Measurements from ENCODE around the gene LENG8. TPM values are rescaled to one million over a fixed set of nuclear protein-coding genes. Genes with fewer than 3 reads are reported as not detected.

LENG8 gene
- total and polyA plus RNA-seq, 2 of the 13 experiments (the other 11 are each of a cell fraction or from before 2014, with no cell fraction given), result 14.3 to 41.9 TPM

DNA sequence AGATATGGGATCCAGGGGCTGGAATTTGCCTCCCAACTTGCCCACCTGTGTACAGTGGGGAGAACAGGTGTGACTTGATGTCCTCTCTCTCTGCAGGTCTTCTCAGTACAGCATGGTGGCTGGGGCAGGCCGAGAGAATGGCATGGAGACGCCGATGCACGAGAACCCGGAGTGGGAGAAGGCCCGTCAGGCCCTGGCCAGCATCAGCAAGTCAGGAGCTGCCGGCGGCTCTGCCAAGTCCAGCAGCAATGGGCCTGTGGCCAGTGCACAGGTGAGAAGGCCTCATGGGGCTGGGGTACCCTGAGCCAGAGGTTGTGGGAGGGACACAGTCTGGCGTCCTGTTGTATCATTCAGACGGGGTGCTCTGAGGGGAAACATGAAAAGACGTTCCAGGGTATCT lies 3.0 kb downstream of the LENG8 start:
- Histone ChIP-seq H3K4me3 (replicated peaks in 1 of 3; ENCODE audit: insufficient read depth in 1 of 3, low read depth in 2 of 3, low read length in 3 of 3) (no peak overlapping the region), H4K20me1 (ENCODE audit: insufficient read depth, low read length) (peaks cover 30% of the 10 kb centered on the region; the same call in 1 of the 2 replicates), H2AFZ (ENCODE audit: low read length) (no peak overlapping the region), H3K4me1 (ENCODE audit: insufficient read depth, low read length) (peaks cover 25% of the 10 kb centered on the region), H3K79me2 (ENCODE audit: insufficient read depth, low read length) (peaks cover 49% of the 10 kb centered on the region), H3K9me3 (ENCODE audit: low read length) (no peaks in the 10 kb centered on the region), H3K27me3 (ENCODE audit: control insufficient read depth in 1 of 2, insufficient read depth in 2 of 2, low read length in 2 of 2) (no peaks in the 10 kb centered on the region; a peak in 2 of 5 replicates), H3K27ac (ENCODE audit: extremely low read length, insufficient read depth, low read length) (no peak overlapping the region), H3K9ac (ENCODE audit: insufficient read depth, low read depth, low read length) (no peak overlapping the region; the same call in 1 of the 2 replicates), H3K36me3 (replicated peaks in 1 of 2; ENCODE audit: control insufficient read depth in 1 of 2, insufficient read depth in 2 of 2, low read length in 2 of 2) (peaks cover 35 to 60% of the 10 kb centered on the region in 2 experiments), H3K4me2 (ENCODE audit: low read depth, low read length) (no peak overlapping the region)
- intact Hi-C loops (cut with micrococcal nuclease; ENCODE audit: unreplicated experiment) (no loop called here), in situ Hi-C loops (cut with HindIII; ENCODE audit: extremely low pct_ligation_motif_present, low pct_unique_long_range_greater_than_20kb) (no loop called here)
- no peak for FAIRE-seq
- no peak for ATAC-seq
- BruUV-seq (replicated peaks), result no TSS peak
- DNase-seq (ENCODE audit: low spot score), result no peak
- POLR2A ChIA-PET, result interaction anchor here (2.4 kb wide), 1 partner anchor 11 kb away, joined by 12 read pairs; the partner anchor contains the start of gene LENG9
- no peak for TF ChIP-seq SCMH1 (CRISPR knock-in tag; IDR thresholded peaks at IDR 0.05; ENCODE audit: borderline replicate concordance)
- no peak for TF ChIP-seq ZNF468 (CRISPR knock-in tag; IDR thresholded peaks at IDR 0.05)
- TF ChIP-seq, protein P1, sequence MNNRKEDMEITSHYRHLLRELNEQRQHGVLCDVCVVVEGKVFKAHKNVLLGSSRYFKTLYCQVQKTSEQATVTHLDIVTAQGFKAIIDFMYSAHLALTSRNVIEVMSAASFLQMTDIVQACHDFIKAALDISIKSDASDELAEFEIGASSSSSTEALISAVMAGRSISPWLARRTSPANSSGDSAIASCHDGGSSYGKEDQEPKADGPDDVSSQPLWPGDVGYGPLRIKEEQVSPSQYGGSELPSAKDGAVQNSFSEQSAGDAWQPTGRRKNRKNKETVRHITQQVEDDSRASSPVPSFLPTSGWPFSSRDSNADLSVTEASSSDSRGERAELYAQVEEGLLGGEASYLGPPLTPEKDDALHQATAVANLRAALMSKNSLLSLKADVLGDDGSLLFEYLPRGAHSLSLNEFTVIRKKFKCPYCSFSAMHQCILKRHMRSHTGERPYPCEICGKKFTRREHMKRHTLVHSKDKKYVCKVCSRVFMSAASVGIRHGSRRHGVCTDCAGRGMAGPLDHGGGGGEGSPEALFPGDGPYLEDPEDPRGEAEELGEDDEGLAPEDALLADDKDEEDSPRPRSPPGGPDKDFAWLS (CRISPR knock-in tag; IDR thresholded peaks at IDR 0.05; ENCODE audit: borderline replicate concordance), result no peak
- 0 out of 2 replicates have a peak, but pooled peaks have one; percentile 37 for TF ChIP-seq RBFOX2 (IDR thresholded peaks at IDR 0.05; ENCODE audit: low read depth, low read length)
- CTCF ChIA-PET (ENCODE audit: low intra/inter-chr PET ratio, low total read pairs), result no interaction called here
- 95% methylated on average over 3 of the region's 11 CpGs for WGBS (ENCODE audit: low lambda C conversion rate)

DNA sequence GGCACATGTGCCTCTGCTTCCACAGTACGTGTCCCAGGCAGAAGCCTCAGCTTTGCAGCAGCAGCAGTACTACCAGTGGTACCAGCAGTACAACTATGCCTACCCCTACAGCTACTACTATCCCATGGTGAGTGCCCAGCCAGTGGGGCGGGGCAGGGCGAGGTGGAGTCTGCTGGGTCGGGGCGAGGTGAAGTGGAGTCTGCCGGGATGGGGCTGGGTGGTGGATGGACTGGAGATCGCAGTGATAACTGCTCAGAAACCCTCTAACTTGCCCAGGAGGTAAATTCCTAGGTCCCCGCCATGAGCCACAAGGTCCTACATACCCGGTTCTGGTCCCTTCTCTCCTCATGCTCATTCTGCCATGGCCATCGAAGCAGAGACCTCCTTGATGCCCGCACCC lies 3.6 kb downstream of the LENG8 start:
- POLR2A ChIA-PET, result interaction anchor here (2.9 kb wide), 1 partner anchor 10 kb away, joined by 26 read pairs; the partner anchor contains the start of gene LENG9
- no peak for ATAC-seq
- Histone ChIP-seq H4K20me1 (ENCODE audit: insufficient read depth, low read length) (peaks cover 30% of the 10 kb centered on the region; the same call in 1 of the 2 replicates), H3K27ac (ENCODE audit: extremely low read length, insufficient read depth, low read length) (no peak overlapping the region), H2AFZ (ENCODE audit: low read length) (no peak overlapping the region), H3K27me3 (ENCODE audit: control insufficient read depth in 1 of 2, insufficient read depth in 2 of 2, low read length in 2 of 2) (no peaks in the 10 kb centered on the region; a peak in 2 of 5 replicates), H3K9ac (ENCODE audit: insufficient read depth, low read depth, low read length) (no peak overlapping the region), H3K9me3 (ENCODE audit: low read length) (no peaks in the 10 kb centered on the region), H3K4me2 (ENCODE audit: low read depth, low read length) (no peak overlapping the region), H3K36me3 (replicated peaks in 1 of 2; ENCODE audit: control insufficient read depth in 1 of 2, insufficient read depth in 2 of 2, low read length in 2 of 2) (peaks cover 36 to 66% of the 10 kb centered on the region in 2 experiments), H3K79me2 (ENCODE audit: insufficient read depth, low read length) (peaks cover 43% of the 10 kb centered on the region), H3K4me3 (replicated peaks in 1 of 3; ENCODE audit: insufficient read depth in 1 of 3, low read depth in 2 of 3, low read length in 3 of 3) (no peak overlapping the region), H3K4me1 (ENCODE audit: insufficient read depth, low read length) (peaks cover 19% of the 10 kb centered on the region)
- in situ Hi-C loops (cut with HindIII; ENCODE audit: extremely low pct_ligation_motif_present, low pct_unique_long_range_greater_than_20kb), result no loop called here
- no peak for TF ChIP-seq ZNF460 (CRISPR knock-in tag; IDR thresholded peaks at IDR 0.05; ENCODE audit: borderline replicate concordance)
- no peak for TF ChIP-seq ZNF337 (CRISPR knock-in tag; IDR thresholded peaks at IDR 0.05; ENCODE audit: borderline replicate concordance, low read depth)
- TF ChIP-seq HNRNPUL1 (IDR thresholded peaks at IDR 0.05; ENCODE audit: low read depth, low read length), result no peak
- no TSS peak for BruUV-seq (replicated peaks)
- CTCF ChIA-PET (ENCODE audit: low intra/inter-chr PET ratio, low total read pairs), result no interaction called here
- intact Hi-C loops (cut with micrococcal nuclease; ENCODE audit: unreplicated experiment), result no loop called here
- DNase-seq (ENCODE audit: low spot score), result no peak
- no peak for FAIRE-seq
- 100% methylated on average over 6 of the region's 11 CpGs for WGBS (ENCODE audit: low lambda C conversion rate)

Measured in HepG2 (cell line).